H1 (cell line): Measurements from ENCODE around the gene SKAP1. TPM values are rescaled to one million over a fixed set of nuclear protein-coding genes. Genes with fewer than 3 reads are reported as not detected.

ENCODE experiments used
- CTCF ChIA-PET: fragments of 300-600 bp; sonication (Branson Sonifier 250); formaldehyde crosslinking; loops from one replicate; lab custom pipeline; 2021; ENCODE audit not compliant: partially characterized antibody; lab: Charles Lee
- POLR2A ChIA-PET: fragments of 300-600 bp; sonication (Branson Sonifier 250); formaldehyde crosslinking; loops from one replicate; lab custom pipeline; 2021; ENCODE audit warnings: inconsistent platforms; ENCODE audit not compliant: partially characterized antibody; lab: Charles Lee
- DNase-seq, 2 experiments: peaks; one replicate each; pipeline versions ENCODE4 v3.0.0 to v3.0.0-alpha.2; 2010 to 2022; ENCODE audit warnings: low spot score in 2 of 2, low read depth in 1 of 2, mixed read lengths in 1 of 2
- FAIRE-seq: peaks from 2 replicates; lab custom pipeline; 2011; peaks lifted over from hg19 to GRCh38; lab: Jason Lieb, UNC
- H2AFZ ChIP-seq: 2 replicates; pipeline ENCODE4 v1.8.1; 2012; ENCODE audit warnings: low read length, inconsistent platforms
- H2AK5ac ChIP-seq: 2 replicates; pipeline ENCODE4 v1.6.1; 2013; ENCODE audit warnings: low read depth, low read length
- H2BK120ac ChIP-seq: replicated peaks from 2 replicates; pipeline ENCODE3; 2013; ENCODE audit warnings: low read depth, low read length, inconsistent platforms
- H2BK12ac ChIP-seq: 2 replicates; pipeline ENCODE4 v1.6.1; 2013; ENCODE audit warnings: low read depth, low read length
- H2BK15ac ChIP-seq: 2 replicates; pipeline ENCODE4 v1.6.1; 2013; ENCODE audit warnings: low read length
- H2BK20ac ChIP-seq: 2 replicates; pipeline ENCODE4 v1.6.1; 2013; ENCODE audit warnings: low read length
- H2BK5ac ChIP-seq: 2 replicates; pipeline ENCODE4 v1.6.1; 2013; ENCODE audit warnings: low read depth, low read length
- H3K14ac ChIP-seq: 2 replicates; pipeline ENCODE4 v1.6.1; 2013; ENCODE audit warnings: inconsistent platforms; ENCODE audit not compliant: insufficient read length
- H3K18ac ChIP-seq: 2 replicates; pipeline ENCODE4 v1.6.1; 2013; ENCODE audit warnings: low read length; ENCODE audit errors: extremely low read depth
- H3K23ac ChIP-seq: 2 replicates; pipeline ENCODE4 v1.6.1; 2013; ENCODE audit warnings: inconsistent platforms; ENCODE audit not compliant: insufficient read length
- H3K23me2 ChIP-seq: 2 replicates; pipeline ENCODE4 v1.6.1; 2013; ENCODE audit warnings: low read depth, low read length
- H3K27ac ChIP-seq: 2 replicates; pipeline ENCODE4 v1.6.1; 2011; ENCODE audit warnings: low read depth, low read length, inconsistent platforms
- H3K27me3 ChIP-seq, 4 experiments: replicated peaks in 1 of 4; 1 replicate in 1 of 4; 2 replicates in 3 of 4; pipeline versions ENCODE4 v1.6.1 to v1.8.1; 2011 to 2013; ENCODE audit warnings: low read length in 3 of 4, mild to moderate bottlenecking in 3 of 4, inconsistent platforms in 2 of 4, mixed read lengths in 2 of 4, moderate library complexity in 1 of 4; ENCODE audit not compliant: control insufficient read depth in 3 of 4, insufficient read depth in 3 of 4; ENCODE audit errors: extremely low read depth in 1 of 4
- H3K36me3 ChIP-seq, 4 experiments: 2 replicates each; pipeline versions ENCODE4 v1.6.1 to v1.8.1; 2011 to 2013; ENCODE audit warnings: mild to moderate bottlenecking in 4 of 4, low read length in 3 of 4, moderate library complexity in 2 of 4, control low read depth in 1 of 4, inconsistent platforms in 1 of 4; ENCODE audit not compliant: insufficient read depth in 4 of 4, control insufficient read depth in 2 of 4
- H3K4ac ChIP-seq: replicated peaks from 2 replicates; pipeline ENCODE3; 2013; ENCODE audit warnings: low read length, low read depth, mixed read lengths, inconsistent platforms; ENCODE audit not compliant: insufficient read length
- H3K4me1 ChIP-seq, 4 experiments: replicated peaks in 1 of 4; 1 replicate in 1 of 4; 2 replicates in 3 of 4; pipeline versions ENCODE4 v1.6.1 to v1.8.1; 2011 to 2013; ENCODE audit warnings: low read length in 3 of 4, inconsistent platforms in 2 of 4, mixed read lengths in 1 of 4; ENCODE audit not compliant: insufficient read depth in 4 of 4, control insufficient read depth in 3 of 4
- H3K4me2 ChIP-seq, 2 experiments: 2 replicates each; pipeline versions ENCODE4 v1.6.1 to v1.8.1; 2011 to 2013; ENCODE audit warnings: low read depth in 2 of 2, low read length in 2 of 2, control low read depth in 1 of 2, inconsistent platforms in 1 of 2, mild to moderate bottlenecking in 1 of 2; ENCODE audit not compliant: insufficient read depth in 1 of 2
- H3K4me3 ChIP-seq, 4 experiments: fragments of 200-600, 300-600 bp in 1 of 4; sonication (generic), shearing (Covaris generic), sonication (Bioruptor Twin) in 1 of 4; 2 replicates each; pipeline versions ENCODE4 v1.5.1 to v1.8.1; 2011 to 2016; ENCODE audit warnings: low read length in 4 of 4, low read depth in 3 of 4, control low read depth in 2 of 4, inconsistent platforms in 2 of 4, mild to moderate bottlenecking in 2 of 4, mixed read lengths in 1 of 4, moderate library complexity in 1 of 4; ENCODE audit not compliant: insufficient read depth in 2 of 4; ENCODE audit errors: extremely low read depth in 1 of 4
- H3K56ac ChIP-seq: replicated peaks from 2 replicates; pipeline ENCODE3; 2013; ENCODE audit warnings: low read depth, mild to moderate bottlenecking, mixed read lengths, low read length, inconsistent platforms; ENCODE audit not compliant: insufficient read length
- H3K79me1 ChIP-seq: 2 replicates; pipeline ENCODE4 v1.6.1; 2013; ENCODE audit warnings: low read depth, low read length, control low read depth
- H3K79me2 ChIP-seq, 2 experiments: 2 replicates each; pipeline versions ENCODE4 v1.6.1 to v1.8.1; 2012 to 2013; ENCODE audit warnings: low read length in 2 of 2, mild to moderate bottlenecking in 2 of 2, inconsistent platforms in 1 of 2; ENCODE audit not compliant: insufficient read depth in 2 of 2, control insufficient read depth in 1 of 2
- H3K9ac ChIP-seq, 4 experiments: replicated peaks in 1 of 4; 1 replicate in 1 of 4; 2 replicates in 3 of 4; pipeline versions ENCODE4 v1.6.1 to v1.8.1; 2011 to 2013; ENCODE audit warnings: low read depth in 3 of 4, low read length in 3 of 4, control low read depth in 2 of 4, mild to moderate bottlenecking in 2 of 4, moderate library complexity in 2 of 4, inconsistent platforms in 1 of 4; ENCODE audit errors: extremely low read depth in 1 of 4
- H3K9me3 ChIP-seq, 2 experiments: 2 replicates each; pipeline versions ENCODE4 v1.6.1 to v1.8.1; 2012 to 2013; ENCODE audit warnings: mild to moderate bottlenecking in 2 of 2, moderate library complexity in 2 of 2, control low read depth in 1 of 2, inconsistent platforms in 1 of 2, low read depth in 1 of 2, low read length in 1 of 2, mixed read lengths in 1 of 2; ENCODE audit not compliant: insufficient read depth in 2 of 2
- H4K20me1 ChIP-seq, 2 experiments: replicated peaks in 1 of 2; 2 replicates each; pipeline versions ENCODE3 to v1.8.1; 2011 to 2013; ENCODE audit warnings: inconsistent platforms in 2 of 2, low read length in 2 of 2, mild to moderate bottlenecking in 1 of 2; ENCODE audit not compliant: insufficient read depth in 2 of 2, control insufficient read depth in 1 of 2
- H4K5ac ChIP-seq: 2 replicates; pipeline ENCODE4 v1.6.1; 2013; ENCODE audit warnings: low read length, low read depth, mixed read lengths, inconsistent platforms; ENCODE audit not compliant: insufficient read length
- H4K8ac ChIP-seq: 2 replicates; pipeline ENCODE4 v1.8.0; 2013; ENCODE audit warnings: mild to moderate bottlenecking, moderate library complexity, low read length, inconsistent platforms; ENCODE audit not compliant: insufficient read depth; ENCODE audit errors: extremely low read depth
- H4K91ac ChIP-seq: replicated peaks from 2 replicates; pipeline ENCODE3; 2013; ENCODE audit warnings: low read length, mixed read lengths, inconsistent platforms; ENCODE audit not compliant: insufficient read length
- CBX5 ChIP-seq: fragments of 300-800, 300-1000 bp; sonication (generic); IDR thresholded peaks from 2 replicates; pipeline ENCODE4 v1.7.1; 2016; ENCODE audit warnings: antibody characterized with exemption, low read length, low read depth
- CBX8 ChIP-seq: fragments of 300-800, 300-1000 bp; sonication (generic); IDR thresholded peaks from 2 replicates; pipeline ENCODE4 v1.7.1; 2016; ENCODE audit warnings: low read depth, low read length, borderline replicate concordance
- EGR1 ChIP-seq: IDR thresholded peaks from 2 replicates; pipeline ENCODE4 v1.6.1; 2011; ENCODE audit warnings: low read depth, low read length, borderline replicate concordance
- EP300 ChIP-seq, 2 experiments: IDR thresholded peaks; 1 replicate in 1 of 2; 2 replicates in 1 of 2; pipeline ENCODE4 v1.6.1; 2011 to 2012; ENCODE audit warnings: low read depth in 2 of 2, low read length in 2 of 2, mild to moderate bottlenecking in 2 of 2, borderline replicate concordance in 1 of 2, inconsistent platforms in 1 of 2, moderate library complexity in 1 of 2
- KDM1A ChIP-seq: fragments of 200-600, 300-600 bp; sonication (generic); IDR thresholded peaks from 2 replicates; pipeline ENCODE4 v1.7.1; 2016; ENCODE audit warnings: mild to moderate bottlenecking, low read length, borderline replicate concordance
- POU5F1 ChIP-seq: IDR thresholded peaks from 2 replicates; pipeline ENCODE4 v1.6.1; 2011; ENCODE audit warnings: low read depth, mild to moderate bottlenecking, low read length, moderate library complexity
- RAD21 ChIP-seq, 2 experiments: IDR thresholded peaks in 1 of 2; conservative IDR thresholded peaks in 1 of 2; 2 replicates each; pipeline ENCODE4 v1.6.1; 2011; ENCODE audit warnings: low read depth in 2 of 2, low read length in 2 of 2, improper control_type of control experiment in 1 of 2, inconsistent platforms in 1 of 2, mild to moderate bottlenecking in 1 of 2, moderate library complexity in 1 of 2
- RFX5 ChIP-seq: IDR thresholded peaks from 2 replicates; pipeline ENCODE4 v1.6.1; 2011; ENCODE audit warnings: low read depth, low read length, improper control_type of control experiment, borderline replicate concordance
- SIN3A ChIP-seq, 2 experiments: IDR thresholded peaks in 1 of 2; conservative IDR thresholded peaks in 1 of 2; 2 replicates each; pipeline ENCODE4 v1.6.1; 2011 to 2012; ENCODE audit warnings: low read length in 2 of 2, improper control_type of control experiment in 1 of 2, low read depth in 1 of 2, mild to moderate bottlenecking in 1 of 2
- SP4 ChIP-seq: IDR thresholded peaks from 2 replicates; pipeline ENCODE4 v1.6.1; 2012; ENCODE audit warnings: low read length, inconsistent platforms
- SRF ChIP-seq: IDR thresholded peaks from 2 replicates; pipeline ENCODE4 v1.6.1; 2011; ENCODE audit warnings: mild to moderate bottlenecking, low read depth, low read length, moderate library complexity
- YY1 ChIP-seq: IDR thresholded peaks from 2 replicates; pipeline ENCODE4 v1.6.1; 2011; ENCODE audit warnings: low read depth, mild to moderate bottlenecking, low read length
- WGBS, 2 experiments: shearing (Covaris generic) in 1 of 2; methylation state at CpG; one replicate each; pipeline versions ENCODE4 v1.1.6 to v1.1.7; 2013 to 2015; ENCODE audit warnings: low lambda C conversion rate in 2 of 2, mixed read lengths in 2 of 2, inconsistent platforms in 1 of 2, low coverage in 1 of 2, missing lambda C conversion rate in 1 of 2; ENCODE audit not compliant: insufficient replicate concordance in 2 of 2, insufficient coverage in 1 of 2, insufficient read length in 1 of 2; ENCODE audit errors: extremely low coverage in 1 of 2, missing lambda C conversion rate in 1 of 2; 5-methylcytosine and 5-hydroxymethylcytosine counted together
- polyA plus RNA-seq, 7 experiments: library from polyadenylated mRNA; depleted of rRNA in 3 of 7; stranded (reverse) in 5 of 7; unstranded in 2 of 7; fragments of >200 nt in 5 of 7; fragments of 200-250 nt in 2 of 7; gene quantifications; 1 replicate in 5 of 7; 2 replicates in 1 of 7; 4 replicates in 1 of 7; pipeline versions ENCODE4 v1.2.1 to v1.2.3, GENCODE V29; 2011 to 2013; ENCODE audit warnings: missing spikeins in 2 of 7, mixed read lengths in 2 of 7
- total RNA-seq: library from RNA; stranded (reverse); fragmentation: NEBNext Ultra II Directional; extraction: Animal tissue kit (Norgen Biotek cat#: 25700); gene quantifications from 2 replicates; pipeline ENCODE4 v1.2.1, GENCODE V29; 2021
- TF ChIP-seq, protein P1 (sequence below): IDR thresholded peaks from 2 replicates; pipeline ENCODE4 v1.6.1; 2012; ENCODE audit warnings: inconsistent platforms

SKAP1 gene
- total and polyA plus RNA-seq, 2 of the 8 experiments (the other 6 are each of a cell fraction or from before 2014, with no cell fraction given) = not detected

DNA sequence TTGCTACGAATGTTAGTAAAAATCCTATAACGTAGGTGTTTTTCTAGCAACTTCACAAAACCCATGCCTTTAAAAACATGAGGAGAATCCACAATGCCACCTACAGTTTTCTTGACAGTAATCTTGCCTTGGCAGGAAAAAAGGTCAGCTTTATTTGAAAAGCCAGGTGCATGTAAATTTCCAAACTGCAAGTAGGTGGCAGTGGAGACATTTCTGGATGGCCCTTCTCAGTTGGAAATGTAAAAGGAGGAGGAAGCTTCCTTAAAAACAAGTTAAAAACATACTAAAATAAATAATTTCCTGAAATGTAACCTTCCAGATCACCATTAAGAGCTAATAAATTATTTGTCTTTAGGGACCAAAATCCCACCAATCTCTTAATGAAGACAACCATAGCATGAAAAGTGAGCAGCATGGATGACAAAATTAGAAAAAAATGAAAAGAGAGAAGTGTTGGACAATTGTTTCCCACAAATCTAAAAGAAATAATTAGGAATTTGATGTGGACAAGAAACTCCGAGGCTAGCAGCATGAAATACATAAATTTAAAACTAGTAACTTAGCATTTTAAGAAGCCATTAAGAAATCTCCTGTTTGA is 170.2 kb downstream of the SKAP1 start:
- Histone ChIP-seq H2AFZ (no peak overlapping the region), H3K18ac (no peak overlapping the region), H3K4me2 (no peak overlapping the region), H2BK120ac (no peak overlapping the region), H4K8ac (no peak overlapping the region), H3K36me3 (no peaks in the 10 kb centered on the region), H3K56ac (no peak overlapping the region), H4K20me1 (no peaks in the 10 kb centered on the region), H3K4ac (no peak overlapping the region), H3K9me3 (no peaks in the 10 kb centered on the region), H4K5ac (no peak overlapping the region), H3K9ac (no peak overlapping the region), H3K14ac (no peak overlapping the region), H2BK15ac (no peak overlapping the region), H3K79me2 (no peaks in the 10 kb centered on the region), H2BK20ac (no peak overlapping the region), H3K23ac (no peak overlapping the region), H2BK5ac (no peak overlapping the region), H3K79me1 (no peaks in the 10 kb centered on the region), H3K27me3 (no peaks in the 10 kb centered on the region), H3K4me1 (peaks cover 0 to 6% (median 0%) of the 10 kb centered on the region in 4 experiments; a peak in 1 of 7 replicates), H2BK12ac (no peak overlapping the region), H3K27ac (no peak overlapping the region), H3K4me3 (no peak overlapping the region), H4K91ac (no peak overlapping the region), H3K23me2 (no peaks in the 10 kb centered on the region), H2AK5ac (no peak overlapping the region)
- DNase-seq (no peak), FAIRE-seq (peak; percentile 99)
- ChIA-PET POLR2A (interaction anchor here (0.8 kb wide), 1 partner anchor 13 kb away, joined by 3 read pairs; no protein-coding TSS in a partner anchor), CTCF (interaction anchor here (0.6 to 7.1 kb wide), 43 partner anchors 9 to 333 kb away, joined by 3 to 71 read pairs (median 4); no protein-coding TSS in a partner anchor)
- WGBS, 2 experiments = 10% methylated on average over 3 of the region's 3 CpGs; no CpG with 5 or more reads in 1 of the 2 experiments
- TF ChIP-seq CBX5 (no peak), RAD21 (IDR thresholded peaks at IDR 0.05 in 1 of 2, conservative IDR thresholded peaks at IDR 0.05 in 1 of 2; ENCODE audit: low read depth in 2 of 2, low read length in 2 of 2) (peak; percentile 70 to 74), EP300 (IDR thresholded peaks at IDR 0.05; ENCODE audit: borderline replicate concordance in 1 of 2, low read depth in 2 of 2, low read length in 2 of 2) (no peak), CBX8 (no peak), POU5F1 (no peak), KDM1A (no peak), SIN3A (conservative IDR thresholded peaks at IDR 0.05 in 1 of 2, IDR thresholded peaks at IDR 0.05 in 1 of 2; ENCODE audit: low read depth in 1 of 2, low read length in 2 of 2) (no peak), YY1 (no peak), SP4 (no peak), RFX5 (no peak), SRF (no peak), EGR1 (no peak)
- TF ChIP-seq, protein P1, sequence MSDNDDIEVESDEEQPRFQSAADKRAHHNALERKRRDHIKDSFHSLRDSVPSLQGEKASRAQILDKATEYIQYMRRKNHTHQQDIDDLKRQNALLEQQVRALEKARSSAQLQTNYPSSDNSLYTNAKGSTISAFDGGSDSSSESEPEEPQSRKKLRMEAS = no peak
